ENCODE results near the gene BAZ1B. TPM values are rescaled to one million over a fixed set of nuclear protein-coding genes. Genes with fewer than 3 reads are reported as not detected.
"Not testable (repeated sequence)": the region's sequence is repeated elsewhere in the genome, so short reads cannot be mapped to it uniquely, and the experiment has no call there.

BAZ1B gene
- polyA plus RNA-seq (2012; ENCODE audit: insufficient read depth, insufficient read length): 65.4 TPM

GRCh38 chr7:73522105-73522872 is at the start of gene BAZ1B:
Gene BAZ1B, minus strand, starts transcription at chr7:73522293. Its CDS starts 360 bp downstream, at chr7:73521933.
- H3K4me3 ChIP-seq (ENCODE audit: low read length): peak within 1 kb of the TSS; percentile 63

GRCh38 chr7:73570977-73571376 is 48.9 kb upstream of the BAZ1B start:
- DNase-seq (ENCODE audit: low read depth, low spot score): no peak
- no peak overlapping the region for H3K4me3 ChIP-seq (ENCODE audit: low read length)

More at GRCh38 chr7:73522105-73522872, at the start of gene BAZ1B:
- DNase-seq (ENCODE audit: low read depth, low spot score): peak; percentile 97

GRCh38 chr7:73570521-73570920 is 48.4 kb upstream of the BAZ1B start:
- no peak for DNase-seq (ENCODE audit: low read depth, low spot score)
- H3K4me3 ChIP-seq (ENCODE audit: low read length): no peak overlapping the region

- DNase-seq (ENCODE audit: low read depth, low spot score): no peak
- H3K4me3 ChIP-seq (ENCODE audit: low read length): no peak overlapping the region
Measured at GRCh38 chr7:73569042-73569608, 47.0 kb upstream of the BAZ1B start.

GRCh38 chr7:73567846-73568685 is 46.0 kb upstream of the BAZ1B start:
- DNase-seq (ENCODE audit: low read depth, low spot score): peak; percentile 70
- H3K4me3 ChIP-seq (ENCODE audit: low read length): no peak overlapping the region

- no peak for DNase-seq (ENCODE audit: low read depth, low spot score)
- H3K4me3 ChIP-seq (ENCODE audit: low read length): no peak overlapping the region
Measured at GRCh38 chr7:73567140-73567539, 45.0 kb upstream of the BAZ1B start.

GRCh38 chr7:73566431-73566830 is 44.3 kb upstream of the BAZ1B start:
- H3K4me3 ChIP-seq (ENCODE audit: low read length); DNase-seq (ENCODE audit: low read depth, low spot score): not testable (repeated sequence)

- H3K4me3 ChIP-seq (ENCODE audit: low read length): no peak overlapping the region; the same call in 1 of the 2 replicates
- no peak for DNase-seq (ENCODE audit: low read depth, low spot score)
Measured at GRCh38 chr7:73565675-73566340, 43.7 kb upstream of the BAZ1B start.

GRCh38 chr7:73560109-73560835 is 38.2 kb upstream of the BAZ1B start:
- DNase-seq (ENCODE audit: low read depth, low spot score): no peak
- H3K4me3 ChIP-seq (ENCODE audit: low read length): no peak overlapping the region

- H3K4me3 ChIP-seq (ENCODE audit: low read length): peak within 1 kb of the TSS; percentile 93
- peak; percentile 57 for DNase-seq (ENCODE audit: low read depth, low spot score)
Measured at GRCh38 chr7:73557397-73558257, 35.5 kb upstream of the BAZ1B start, which contains the start of gene BCL7B. Gene BCL7B, minus strand, starts transcription at chr7:73557690. Its CDS starts 112 bp downstream, at chr7:73557578.

- peak overlapping the region; percentile 93 for H3K4me3 ChIP-seq (ENCODE audit: low read length)
- peak; percentile 80 for DNase-seq (ENCODE audit: low read depth, low spot score)
Measured at GRCh38 chr7:73557108-73557396, 35.0 kb upstream of the BAZ1B start.

GRCh38 chr7:73556208-73557107 is 34.4 kb upstream of the BAZ1B start:
- no peak for DNase-seq (ENCODE audit: low read depth, low spot score)
- H3K4me3 ChIP-seq (ENCODE audit: low read length): peak overlapping the region; percentile 93

- peak overlapping the region; percentile 93 for H3K4me3 ChIP-seq (ENCODE audit: low read length)
- no peak for DNase-seq (ENCODE audit: low read depth, low spot score)
Measured at GRCh38 chr7:73555411-73555982, 33.4 kb upstream of the BAZ1B start.

GRCh38 chr7:73550093-73550492 is 28.0 kb upstream of the BAZ1B start:
- not testable (repeated sequence) for H3K4me3 ChIP-seq (ENCODE audit: low read length); DNase-seq (ENCODE audit: low read depth, low spot score)

- H3K4me3 ChIP-seq (ENCODE audit: low read length): no peak overlapping the region
- DNase-seq (ENCODE audit: low read depth, low spot score): no peak
Measured at GRCh38 chr7:73549176-73549575, 27.1 kb upstream of the BAZ1B start.

- no peak for DNase-seq (ENCODE audit: low read depth, low spot score)
- H3K4me3 ChIP-seq (ENCODE audit: low read length): no peak overlapping the region
Measured at GRCh38 chr7:73547841-73548240, 25.7 kb upstream of the BAZ1B start.

- no peak overlapping the region for H3K4me3 ChIP-seq (ENCODE audit: low read length)
- no peak for DNase-seq (ENCODE audit: low read depth, low spot score)
Measured at GRCh38 chr7:73544678-73545077, 22.6 kb upstream of the BAZ1B start.

All from Jurkat, Clone E6-1 (cell line).